Medulla oblongata (tissue), 1 donor: ENCODE results near the gene LETM1.

Source experiments
- DNase-seq: peaks from one replicate; pipeline ENCODE4 v3.0.0-alpha.2; 2015; ENCODE audit errors: extremely low spot score

The LETM1 gene

DNA sequence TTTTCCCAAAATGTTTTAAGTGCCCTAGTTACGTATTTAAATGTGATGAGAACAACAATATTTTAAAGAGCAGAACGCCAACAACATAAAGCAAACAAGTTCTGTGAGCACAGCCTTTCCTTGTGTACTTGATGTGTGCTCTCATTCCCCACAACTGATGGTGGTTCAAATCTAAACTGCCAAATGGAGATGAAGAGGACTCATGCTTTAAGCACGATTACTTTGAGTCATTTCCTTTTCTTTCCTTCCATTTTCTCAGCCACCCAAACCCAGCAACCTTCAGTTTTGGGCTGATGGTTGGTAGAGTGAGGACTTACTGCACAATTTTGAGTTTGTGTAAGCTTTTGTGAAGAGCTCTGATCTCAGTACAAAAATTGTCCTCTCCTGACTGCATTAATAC is 16.9 kb upstream of the LETM1 start:
- no peak for DNase-seq

DNA sequence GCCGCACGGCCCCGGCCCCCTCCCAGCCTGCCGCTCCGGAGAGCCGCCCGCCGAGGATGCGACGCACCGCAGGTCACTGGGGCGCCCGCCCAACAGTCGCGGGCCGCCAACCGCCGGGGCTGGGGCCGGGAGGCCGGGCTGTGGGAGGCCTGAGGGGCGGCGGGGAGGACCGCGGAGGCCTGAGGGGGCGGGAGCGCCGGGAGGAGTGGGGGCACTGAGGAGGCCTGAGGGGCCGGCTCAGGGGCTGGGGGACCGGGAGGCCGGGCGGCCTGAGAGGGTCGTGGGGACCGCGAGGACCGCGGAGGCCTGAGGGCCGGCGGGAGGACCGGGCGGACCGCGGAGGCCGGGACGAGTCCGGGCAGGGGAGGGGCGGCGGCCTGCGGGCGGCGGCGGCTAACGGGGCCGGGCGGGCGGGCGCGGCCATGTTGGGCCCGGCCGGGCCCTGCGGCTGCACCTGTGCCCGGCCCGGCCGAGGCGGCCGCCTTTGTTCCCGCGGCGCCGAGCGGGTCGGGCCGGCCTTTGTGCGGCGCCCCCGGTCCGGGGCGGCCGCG is 15.6 kb upstream of the LETM1 start:
- no peak for DNase-seq

DNA sequence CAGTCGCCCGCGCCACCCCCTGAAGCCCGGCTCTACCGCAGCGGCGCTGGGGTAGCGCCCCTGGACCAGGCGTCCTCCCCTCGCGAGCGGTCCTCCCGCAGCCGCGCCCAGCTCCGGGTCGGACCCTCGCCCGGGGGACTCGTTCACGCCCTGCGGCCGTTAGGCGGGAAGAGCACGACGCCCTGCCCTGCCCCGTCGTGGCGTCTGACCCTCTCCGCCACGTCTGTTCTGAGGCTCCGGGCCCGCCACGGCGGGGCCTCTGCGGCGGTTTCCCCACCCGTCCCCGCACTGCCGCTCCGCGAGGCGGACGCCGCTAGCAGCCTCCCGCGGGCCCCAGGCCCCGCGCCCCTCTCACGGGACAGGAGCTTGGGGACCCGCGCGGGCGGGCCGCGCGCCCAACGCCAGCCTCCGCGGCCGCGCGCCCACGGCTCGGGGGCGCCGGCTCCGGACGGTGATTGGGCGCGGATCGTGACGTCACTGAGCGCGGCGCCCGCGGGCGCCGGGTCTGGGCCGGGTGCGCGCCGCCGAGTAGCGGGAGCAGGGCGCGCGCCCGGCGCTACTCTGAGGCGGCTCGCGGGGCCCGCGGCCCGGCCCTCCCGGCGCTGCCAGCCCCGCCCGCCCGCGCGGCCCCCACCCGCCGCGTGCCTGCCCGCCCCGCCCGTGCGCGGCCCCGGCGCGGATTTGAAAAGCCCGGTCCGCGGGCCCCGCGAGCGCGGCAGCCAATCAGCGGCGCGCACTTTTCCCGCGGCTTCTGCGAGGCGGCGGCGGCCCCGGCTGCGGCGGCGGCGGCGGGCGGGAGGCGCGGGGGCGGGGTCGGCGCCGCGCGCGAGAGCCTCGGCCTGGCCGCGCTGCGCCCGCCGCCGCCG is 14.9 kb upstream of the LETM1 start, which contains the start of gene NSD2:
NSD2 (plus strand) TSS at position 816 of the 866 bp plus-strand sequence. CDS start 29,262 bp downstream, outside the sequence.
- DNase-seq, result peak; percentile 88

DNA sequence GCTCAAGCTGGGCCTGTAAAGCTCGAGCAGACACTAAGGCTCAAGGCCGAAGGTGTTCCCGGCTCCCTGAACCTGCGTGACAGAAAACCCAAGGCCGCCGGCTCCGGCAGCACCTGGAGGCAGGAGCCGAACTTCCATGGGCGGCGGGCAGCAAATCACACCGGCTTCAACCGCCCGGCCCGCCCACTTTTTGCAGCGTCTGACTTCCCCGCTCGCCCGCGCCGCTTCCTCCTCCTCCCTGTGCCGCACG is 14.3 kb upstream of the LETM1 start:
- peak; percentile 67 for DNase-seq

DNA sequence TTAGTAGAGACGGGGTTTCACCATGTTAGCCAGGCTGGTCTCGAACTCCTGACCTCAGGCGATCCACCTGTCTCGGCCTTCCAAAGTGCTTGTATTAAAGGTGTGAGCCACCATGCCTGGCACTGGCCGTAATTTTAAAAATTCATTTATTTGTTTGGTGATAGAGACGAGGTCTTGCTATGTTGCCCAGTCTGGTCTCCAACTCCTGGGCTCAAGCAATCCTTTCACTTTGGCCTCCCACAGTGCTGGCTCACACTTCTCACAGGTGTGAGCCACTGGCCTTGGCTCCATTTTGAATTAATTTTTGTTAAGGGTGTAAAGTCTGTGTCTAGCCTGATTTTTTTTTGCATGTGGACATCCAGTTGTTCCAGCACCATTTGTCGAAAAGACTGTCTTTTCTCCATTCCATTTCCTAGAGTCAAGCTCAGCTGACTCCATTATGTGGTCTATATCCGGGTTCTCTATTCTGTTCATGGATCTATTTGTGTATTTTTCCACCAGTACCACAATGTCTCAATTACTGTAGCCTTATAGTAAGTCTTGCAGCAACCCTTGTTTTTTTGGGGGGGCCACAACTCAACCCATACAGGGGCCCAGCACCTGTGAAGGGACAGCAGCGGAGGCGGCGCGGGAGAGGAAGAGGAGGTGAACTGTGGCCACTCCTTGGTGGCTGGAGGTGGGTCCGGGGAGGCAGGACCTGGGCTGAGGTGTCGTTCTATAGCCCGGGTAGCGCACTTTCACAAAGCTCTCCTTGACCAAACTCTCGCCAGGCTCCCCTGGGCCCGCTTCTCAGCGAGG is 13.8 kb upstream of the LETM1 start:
- no peak for DNase-seq

DNA sequence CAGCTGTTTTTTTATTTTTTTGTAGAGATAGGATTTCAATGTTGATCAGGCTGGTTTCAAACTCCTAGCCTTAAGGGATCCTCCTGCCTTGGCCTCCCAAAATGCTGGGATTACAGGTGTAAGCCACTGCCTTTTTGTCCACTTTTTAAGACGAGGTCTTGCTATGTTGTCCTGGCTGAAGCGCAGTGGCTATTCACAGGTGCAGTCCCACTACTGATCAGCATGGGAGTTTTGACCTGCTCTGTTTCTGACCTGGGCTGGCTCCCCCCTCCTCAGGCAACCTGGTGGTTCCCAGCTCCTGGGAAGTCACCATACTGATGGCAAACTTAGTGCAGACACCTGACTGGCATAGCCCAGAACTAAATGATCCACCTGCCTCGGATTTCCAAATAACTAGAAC is 13.0 kb upstream of the LETM1 start:
- DNase-seq, result no peak

DNA sequence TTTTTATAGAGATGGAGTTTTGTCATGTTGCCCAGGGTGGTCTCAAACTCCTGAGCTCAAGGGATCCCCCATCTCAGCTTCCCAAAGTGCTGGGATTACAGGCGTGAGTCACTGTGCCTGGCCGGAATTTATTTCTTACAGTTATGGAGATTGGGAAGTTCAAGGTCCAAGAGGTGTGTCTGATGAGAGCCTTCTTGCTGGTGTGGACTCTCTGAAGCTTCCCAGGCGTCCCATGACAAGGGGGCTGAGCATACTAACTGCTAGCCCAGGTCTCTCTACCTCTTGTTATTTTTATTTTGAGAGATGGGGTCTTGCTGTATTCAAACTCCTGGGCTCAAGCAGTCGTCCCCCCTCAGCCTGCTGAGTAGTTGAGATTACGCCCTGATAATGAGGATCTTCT is 12.3 kb upstream of the LETM1 start:
- DNase-seq, result no peak

DNA sequence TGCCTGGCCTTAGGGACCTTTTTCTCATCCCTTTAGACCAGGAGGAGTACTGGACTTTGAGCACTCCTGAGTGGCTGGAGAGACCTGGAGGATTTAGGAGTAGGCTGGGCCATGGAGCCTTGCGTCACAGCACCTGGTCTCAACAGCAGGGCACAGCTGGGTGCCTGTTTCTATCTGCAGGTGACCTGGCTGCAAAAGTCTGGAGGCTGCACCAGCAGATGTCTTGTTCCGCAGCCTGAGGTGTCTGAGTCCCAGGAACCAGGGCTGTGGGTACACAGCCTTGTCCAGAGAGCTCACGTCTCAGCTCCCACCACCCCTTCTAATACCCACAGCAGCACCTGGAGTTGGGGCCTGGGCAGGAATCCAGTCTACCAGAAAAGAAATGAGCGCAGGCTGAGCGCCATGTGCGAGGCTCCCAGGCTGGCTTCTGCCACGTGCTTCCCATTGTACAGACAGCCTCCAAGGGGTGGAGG is 10.3 kb upstream of the LETM1 start:
- DNase-seq, result no peak

DNA sequence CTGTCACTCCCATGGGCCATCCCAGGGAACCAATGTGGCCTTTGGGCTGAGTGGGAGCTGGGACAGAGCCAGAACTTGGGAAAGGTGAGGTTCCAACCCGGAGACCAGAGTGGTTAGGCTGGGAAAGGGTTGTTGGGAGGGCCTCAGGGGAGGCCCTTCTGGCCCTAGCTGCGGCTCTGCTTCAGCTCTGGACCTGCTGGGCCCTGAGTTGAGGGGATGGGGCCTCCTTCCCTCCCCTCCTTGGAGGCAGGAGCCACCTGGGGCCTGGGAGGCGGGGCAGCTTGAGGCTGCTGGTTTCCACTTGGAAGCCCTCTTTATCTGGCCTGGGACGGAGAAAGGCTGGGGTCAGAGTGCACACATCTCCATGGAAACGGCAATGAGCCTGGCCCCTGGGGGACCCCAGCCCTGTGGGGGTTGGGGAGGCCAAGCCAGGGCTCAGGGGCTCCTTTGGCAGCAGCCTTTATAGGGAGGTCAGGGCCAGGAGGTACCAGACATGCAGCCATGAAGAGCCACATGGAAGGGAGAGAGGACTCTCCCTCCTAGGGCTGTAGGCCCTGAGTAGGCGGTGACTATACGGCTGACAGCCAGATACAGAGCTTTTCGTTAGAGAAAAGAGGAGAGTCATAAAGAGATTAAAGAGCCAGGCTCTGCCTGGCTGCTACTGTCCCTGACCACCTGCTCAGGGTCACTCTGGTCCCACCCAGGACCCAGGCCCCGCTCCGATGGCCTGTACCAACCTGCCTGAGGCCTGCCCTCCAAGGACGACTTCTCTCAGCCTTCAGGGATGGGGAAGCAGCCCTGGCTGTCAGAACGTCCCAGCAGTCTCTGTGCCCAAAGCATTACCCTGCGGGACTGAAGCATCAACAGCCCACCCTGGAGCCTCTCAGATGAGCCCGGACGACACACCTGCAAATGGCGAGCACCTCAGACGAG is 8.4 kb upstream of the LETM1 start:
- no peak for DNase-seq

DNA sequence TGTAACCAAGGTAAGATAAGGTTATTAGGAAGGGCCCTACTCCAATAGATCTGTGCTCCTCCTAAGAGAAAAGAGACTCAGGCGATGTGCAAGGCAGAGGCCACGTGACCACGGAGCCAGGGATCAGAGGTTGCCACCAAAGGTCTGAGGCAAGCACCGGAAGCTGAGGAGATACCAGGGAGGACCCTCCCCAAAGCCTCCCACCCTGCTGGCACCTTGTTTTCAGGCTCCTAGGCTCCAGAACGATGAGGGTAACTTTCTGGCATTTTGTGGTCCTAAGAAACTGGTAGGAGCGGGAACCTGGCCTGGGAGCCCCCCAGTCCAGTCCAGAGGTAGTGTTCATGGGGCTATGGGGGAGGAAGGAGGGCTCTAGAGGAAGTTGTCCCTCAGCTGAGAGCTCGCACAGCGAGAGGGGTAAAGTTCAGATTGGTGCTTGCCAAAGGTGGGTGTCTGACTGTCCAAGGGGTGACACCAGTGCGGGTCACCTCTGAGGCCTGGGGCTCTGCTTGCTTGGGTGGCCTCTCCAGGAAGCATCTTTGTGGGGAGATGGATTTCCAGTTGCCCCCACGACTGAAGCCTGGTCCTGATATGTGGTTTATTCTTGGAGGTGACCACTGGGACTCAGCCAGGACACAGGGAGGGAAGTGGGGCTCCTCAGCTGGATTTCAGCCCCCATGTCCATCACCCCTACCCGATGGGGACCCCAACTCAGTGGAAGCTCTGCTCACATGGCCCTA is 7.5 kb upstream of the LETM1 start:
- no peak for DNase-seq

DNA sequence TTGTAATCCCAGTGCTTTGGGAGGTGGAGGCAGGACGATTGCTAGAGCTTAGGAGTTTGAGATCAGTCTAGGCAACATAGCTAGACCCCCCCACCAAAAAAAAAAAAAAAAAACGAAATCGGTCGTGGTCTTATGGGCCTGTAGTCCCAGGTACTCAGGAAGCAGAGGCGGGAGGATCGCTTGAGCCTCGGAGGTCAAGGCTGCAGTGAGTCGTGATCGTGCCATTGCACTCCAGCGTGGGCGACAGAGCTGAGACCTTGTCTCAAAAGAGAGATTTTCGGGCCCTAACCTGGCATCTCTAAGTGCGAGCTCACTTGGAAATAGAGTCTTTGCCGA is 7.0 kb upstream of the LETM1 start:
- DNase-seq, result no peak

DNA sequence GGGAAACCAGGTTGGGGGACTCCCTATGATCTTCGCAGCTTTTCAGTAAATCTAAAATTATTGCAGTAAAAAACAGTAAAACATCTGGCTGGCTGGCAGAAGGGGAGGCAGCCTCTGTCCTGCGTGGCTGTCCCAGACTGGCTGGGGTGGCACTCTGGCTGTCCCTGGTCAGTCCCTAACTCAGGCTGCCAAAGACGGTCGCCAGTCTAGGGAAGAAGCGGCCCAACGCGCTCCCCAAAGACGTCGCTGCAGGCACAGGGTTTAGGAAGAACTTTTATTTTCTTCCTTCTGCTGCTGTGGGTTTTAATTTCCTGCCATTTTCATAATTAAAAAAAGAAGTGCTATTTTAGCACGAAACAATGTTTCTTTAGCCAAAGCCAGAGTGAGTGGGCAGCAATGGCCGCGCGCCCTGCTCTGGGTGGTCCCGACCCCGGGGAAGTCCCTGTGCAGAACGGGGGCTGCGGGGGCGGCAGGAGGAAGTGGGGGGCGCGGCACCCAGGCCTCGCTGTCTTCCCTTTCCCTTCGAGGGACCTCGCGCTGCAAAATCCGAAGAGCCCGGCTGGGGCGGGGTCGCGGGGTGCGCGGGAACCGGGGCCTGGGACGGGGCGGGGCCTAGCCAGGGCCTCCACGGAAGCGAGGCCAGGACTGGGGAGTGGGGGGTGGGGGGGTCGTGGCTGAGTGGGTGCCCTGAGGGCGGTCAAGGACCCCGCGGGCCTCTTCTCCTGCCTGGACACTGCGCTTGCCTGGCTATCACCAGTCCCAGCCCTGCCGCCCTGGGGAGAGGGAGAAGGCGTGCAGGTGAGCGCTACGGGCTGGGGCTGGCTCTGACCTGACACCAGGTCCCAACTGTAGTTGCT is 6.3 kb upstream of the LETM1 start:
- DNase-seq, result no peak

DNA sequence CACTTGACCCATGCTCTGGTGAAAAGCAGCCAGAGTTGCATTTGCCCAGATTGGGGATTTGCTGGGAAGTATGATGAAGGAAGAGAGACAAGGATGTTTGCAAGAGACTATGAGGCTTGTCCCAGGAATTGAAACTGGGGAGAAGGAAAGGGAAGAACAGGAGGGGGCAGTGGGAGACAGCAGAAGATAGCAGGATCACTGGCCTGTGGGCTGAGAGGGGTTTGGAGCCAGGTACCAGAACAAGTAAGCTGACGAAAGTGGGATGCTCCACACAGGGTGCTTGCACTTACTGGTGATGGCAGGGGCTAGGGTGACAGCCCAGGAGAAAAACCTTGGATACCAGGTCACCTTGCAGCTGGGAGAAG is 3.4 kb upstream of the LETM1 start:
- DNase-seq, result no peak

DNA sequence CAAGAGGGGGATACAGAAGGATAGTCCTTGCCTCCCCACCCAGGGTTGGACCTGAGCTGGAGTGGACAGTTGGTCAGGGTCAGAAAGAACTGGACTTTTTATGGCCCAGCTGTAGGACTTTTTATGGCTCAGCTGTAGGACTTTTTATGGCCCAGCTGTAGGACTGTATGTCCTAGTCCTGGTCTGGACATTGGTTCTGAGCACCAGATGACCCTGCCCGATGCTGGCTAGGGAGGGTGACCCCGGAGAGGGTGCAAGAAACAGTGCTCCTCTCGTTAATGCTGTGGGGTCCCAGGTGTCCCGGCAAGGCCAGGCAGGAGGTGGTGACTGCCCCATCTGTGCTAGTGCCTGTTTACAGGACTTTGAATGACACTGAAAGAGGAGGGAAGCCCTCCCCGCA is 2.0 kb upstream of the LETM1 start:
- DNase-seq, result no peak

DNA sequence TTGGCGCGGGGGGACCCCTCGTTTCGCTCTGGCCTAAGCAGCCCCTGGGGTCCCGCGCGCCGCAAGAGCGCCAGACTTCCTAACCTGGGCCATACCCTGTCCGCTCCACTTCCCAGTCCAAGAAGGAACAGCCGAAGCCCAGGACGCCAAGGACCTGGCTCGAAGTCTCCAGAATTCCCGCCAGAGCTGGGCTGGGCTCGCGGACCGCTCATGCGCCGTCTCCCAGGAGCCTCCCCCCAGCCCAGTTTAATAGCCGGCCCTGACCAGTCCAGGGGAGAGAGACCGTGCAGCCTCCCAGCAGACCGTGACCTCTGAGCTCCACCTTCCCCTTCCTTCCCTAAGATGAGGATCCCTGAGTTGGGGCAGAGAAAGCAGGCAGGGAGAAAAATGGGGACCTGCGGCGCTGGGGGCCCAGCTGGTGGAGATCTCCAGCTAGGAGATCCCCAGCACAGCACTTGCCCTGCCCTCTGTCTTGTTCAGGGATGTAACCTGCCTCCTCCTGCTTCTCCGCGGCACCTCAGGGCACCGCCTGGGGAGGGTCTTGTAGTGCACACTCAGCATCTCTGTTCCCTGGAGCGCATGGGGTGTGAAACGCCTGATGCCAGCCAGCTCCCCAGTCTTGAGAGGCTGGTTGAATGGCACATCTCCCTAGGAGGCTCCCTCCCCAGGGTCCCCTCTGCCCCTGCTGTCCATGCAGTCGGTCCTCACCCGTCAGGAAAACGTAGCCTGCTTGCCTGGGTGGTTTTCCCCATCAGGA is 1.2 kb upstream of the LETM1 start:
- peak; percentile 59 for DNase-seq

DNA sequence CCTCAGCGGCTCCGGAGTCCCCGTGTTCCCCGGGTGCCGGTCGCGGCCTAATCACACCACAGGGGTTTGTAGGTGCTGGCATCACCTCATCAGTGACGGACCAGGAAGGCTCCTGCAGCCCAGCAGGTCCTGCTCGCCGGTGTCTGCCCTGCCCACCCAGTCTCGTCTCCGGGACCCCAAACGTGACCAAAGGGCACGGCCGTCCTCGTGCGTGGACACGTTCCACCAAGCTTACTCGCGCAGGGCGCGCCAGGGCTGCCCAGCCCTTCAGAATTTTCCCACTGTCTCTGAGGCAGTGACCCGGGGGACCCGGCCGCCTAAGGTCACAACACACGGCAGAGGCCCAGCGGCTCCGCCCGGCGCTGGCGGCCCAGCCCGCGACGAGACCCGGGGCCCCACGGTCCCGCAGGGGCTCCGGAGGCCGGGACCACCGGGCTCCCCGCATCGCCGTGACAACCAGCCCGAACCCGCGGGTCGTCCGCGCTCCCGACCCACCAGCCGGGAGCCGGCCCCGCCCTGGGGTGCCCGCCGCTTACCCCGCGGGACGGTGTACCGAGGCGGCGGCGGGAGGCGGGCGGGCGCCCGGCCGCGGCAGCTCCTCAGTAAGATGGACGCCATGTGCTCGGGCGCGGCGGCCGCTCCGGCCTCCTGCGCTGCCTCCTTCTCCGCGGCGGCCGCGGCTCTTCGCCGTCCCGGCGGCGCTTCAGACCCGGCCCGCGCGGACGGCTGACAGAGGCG is 454 bp downstream of the LETM1 start:
- no peak for DNase-seq

DNA sequence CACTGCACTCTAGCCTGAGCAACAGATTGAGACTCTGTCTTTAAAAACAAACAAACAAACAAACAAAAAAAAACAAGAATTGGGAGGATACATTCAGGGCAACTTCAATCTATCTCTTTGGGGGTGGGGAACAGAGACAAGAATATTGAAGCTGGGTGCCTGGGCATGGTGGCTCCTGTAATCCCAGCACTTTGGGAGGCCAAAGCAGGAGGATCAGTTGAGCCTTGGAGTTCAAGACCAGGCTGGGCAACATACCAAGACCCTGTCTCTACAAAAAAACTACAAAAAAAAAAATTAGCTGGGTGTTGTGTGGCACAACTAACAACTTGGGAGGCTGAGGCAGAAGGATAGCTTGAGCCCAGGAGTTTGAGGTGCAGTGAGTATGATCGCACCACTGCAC is 1.2 kb downstream of the LETM1 start:
- DNase-seq, result no peak

DNA sequence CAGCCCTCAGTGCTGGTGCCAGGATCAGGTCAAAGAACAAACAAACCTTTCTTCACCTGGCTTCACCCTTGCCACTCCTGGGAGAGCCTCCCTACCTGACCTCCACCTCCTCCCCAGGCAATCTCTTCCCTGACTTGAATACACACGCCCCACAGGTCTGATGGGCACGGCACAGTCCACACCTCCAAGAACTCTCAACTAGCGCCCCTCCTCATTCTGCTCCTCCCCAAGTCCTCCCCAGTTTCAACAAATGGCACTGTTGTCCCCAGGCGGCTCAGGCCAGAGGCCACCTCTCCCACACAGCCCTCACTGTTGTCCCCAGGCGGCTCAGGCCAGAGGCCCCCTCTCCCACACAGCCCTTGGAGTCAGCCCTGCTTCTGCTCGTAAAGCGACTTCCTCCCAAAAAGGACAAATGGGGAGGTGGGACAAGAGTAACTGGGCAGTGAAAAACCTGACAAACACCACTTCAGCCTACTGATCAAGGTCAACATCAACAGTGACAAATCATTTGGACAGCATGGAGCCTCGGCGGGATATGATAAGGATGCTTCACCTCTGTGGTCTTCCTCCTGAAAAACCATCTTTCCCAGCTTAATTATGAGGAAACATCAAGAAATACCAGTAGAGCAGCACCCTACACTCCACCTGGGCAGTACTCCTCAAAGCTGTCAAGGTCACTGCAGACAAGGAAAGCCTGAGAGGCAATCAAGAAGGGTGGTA is 2.9 kb downstream of the LETM1 start:
- DNase-seq, result no peak
